Activated CD4-positive, alpha-beta T cell treated with anti-CD3 and anti-CD28 coated beads for 24 hours (primary cell): Measurements from ENCODE around the gene LYRM4.

Experiments used
- DNase-seq, 2 donors: peaks; one replicate each; pipeline ENCODE4 v3.0.0-alpha.2; 2020; ENCODE audit warnings: low read depth in 2 of 2

The LYRM4 gene

DNA sequence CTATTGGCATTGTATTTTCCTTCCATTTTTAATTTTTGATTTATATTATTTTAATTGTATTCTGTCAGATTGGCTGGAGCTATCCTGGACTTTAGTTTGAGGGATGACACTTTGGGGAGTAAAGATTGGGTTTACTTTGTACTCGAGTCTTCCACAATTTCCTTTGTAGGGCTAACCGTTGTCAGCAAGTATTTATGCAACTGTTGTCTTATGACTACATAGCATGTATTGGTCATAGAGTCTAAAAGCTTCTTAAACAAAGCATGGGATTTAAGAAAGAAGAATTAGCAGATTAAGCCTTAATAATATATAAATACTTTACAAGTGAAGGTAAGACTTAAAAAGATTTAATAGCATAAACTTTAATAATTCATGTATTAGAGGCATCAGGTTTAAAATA lies 20.2 kb upstream of the LYRM4 start:
- no peak for DNase-seq

DNA sequence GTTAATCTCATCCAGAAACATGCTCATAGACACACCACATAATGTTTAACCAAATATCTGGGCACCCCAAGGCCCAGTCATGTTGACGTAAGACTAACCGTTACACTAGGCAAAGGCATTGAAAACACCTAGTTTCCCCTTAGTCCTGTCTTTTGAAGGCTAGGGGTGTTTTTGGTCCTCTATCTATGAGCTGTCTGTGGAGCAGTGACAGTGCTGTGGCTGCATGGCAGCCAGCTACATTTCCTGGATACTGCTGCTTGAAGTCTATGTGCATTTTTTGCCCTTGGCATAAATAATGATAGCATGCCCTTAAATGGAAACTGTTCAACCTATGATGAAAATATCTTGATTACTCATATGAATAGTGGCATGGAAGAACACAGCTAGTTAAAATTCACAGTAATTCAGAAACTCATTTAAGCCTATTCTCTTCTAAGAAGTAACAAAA lies 19.2 kb upstream of the LYRM4 start:
- no peak for DNase-seq

DNA sequence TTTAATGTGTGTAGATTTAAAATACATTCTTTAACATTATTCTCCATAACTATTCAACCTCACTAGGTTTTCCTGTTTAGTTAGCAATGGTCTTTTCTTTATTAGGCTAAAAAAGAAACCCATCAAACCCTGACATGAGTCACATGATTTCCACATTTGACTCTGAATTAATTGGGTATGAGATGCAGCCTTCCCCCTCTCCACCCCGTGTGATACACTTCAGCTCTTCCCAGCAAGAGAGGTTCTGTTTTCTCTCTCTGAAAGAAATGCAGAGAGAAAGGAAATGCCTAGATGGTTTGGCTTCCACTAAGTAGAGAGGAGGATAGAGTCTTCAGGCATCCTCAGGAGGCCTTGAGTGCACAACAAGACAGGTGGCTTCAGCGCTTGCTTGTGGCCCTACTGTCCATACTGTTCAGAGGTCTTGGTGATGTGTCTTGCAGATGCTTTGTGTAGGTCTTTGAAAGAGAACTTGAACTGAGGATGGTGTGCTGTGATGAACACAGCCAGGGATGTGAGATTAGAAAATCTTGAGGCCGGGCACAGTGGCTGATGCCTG lies 17.9 kb upstream of the LYRM4 start:
- no peak for DNase-seq

DNA sequence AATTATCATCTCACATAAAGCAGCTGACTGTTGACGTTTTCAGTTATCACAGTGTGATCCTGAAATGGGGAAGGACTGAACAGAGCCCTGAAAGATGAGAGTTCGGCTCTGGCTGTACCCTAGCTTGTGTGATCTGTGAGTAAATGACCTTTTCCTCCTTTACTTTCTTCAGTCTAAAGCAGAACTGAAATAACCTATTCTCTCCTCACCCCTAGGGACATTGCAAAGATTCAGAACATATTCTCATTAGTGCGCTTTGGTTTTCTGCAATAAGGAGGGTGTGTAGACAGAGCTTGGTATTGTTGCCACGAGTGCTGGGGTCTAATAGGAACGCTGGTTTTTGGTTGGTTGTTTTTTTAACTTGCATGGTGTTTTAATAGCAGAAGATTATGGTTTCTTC lies 17.3 kb upstream of the LYRM4 start:
- no peak for DNase-seq

DNA sequence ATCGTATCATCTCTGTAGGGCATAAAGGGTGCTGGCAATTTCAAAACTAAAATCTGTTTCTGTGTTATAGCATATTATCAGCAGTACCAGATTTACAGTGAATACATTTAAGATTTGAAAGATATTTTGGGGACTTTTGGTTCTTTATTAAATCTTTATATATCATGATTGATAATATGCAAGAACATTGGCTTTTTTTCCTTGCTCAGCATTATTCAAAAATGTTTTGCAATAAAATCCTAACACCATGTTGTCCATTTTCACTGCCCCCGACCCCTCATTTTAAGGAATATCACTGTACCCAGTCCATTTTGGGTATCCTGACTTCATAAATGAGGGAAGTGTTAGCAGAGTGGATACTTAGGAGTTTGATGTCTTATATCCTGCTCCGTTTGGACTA lies 16.8 kb upstream of the LYRM4 start:
- DNase-seq = no peak

DNA sequence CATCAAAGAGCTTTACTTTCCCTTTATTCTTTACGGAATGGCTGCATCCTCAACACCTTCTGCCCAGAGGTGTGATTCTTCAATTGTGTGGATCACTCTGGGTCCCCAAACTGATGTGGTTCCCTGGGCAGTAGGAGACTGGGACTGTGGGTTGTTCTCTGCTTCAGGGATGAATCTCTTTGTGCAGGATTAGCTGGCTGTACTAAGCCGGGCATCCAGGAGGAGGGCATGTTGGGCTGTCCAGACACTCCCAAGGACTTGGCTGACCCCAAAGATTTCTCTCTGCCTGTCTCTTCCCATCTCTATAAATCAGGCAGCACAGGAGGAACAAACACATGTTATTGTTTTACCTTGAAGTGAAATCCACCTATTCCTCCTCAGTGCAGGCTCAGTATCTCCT lies 15.8 kb upstream of the LYRM4 start:
- no peak for DNase-seq

DNA sequence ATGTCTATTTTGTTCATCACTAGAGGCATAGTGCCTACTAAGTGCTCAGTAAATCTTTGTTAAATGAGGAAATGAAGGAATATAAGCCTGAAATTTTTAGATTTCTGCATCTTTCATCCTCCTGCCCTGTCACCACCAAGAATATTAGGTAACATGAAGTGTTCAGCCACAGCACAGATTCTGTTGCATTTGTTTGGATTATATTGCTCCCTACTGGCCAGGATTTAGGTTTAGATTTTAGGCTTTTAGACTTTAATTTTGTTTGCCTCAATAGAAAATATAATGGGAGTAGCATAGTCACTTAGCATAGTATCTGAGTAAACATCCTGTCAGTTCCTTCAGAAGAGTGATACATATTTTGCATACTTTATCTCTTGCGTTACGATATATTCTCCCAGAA lies 14.7 kb upstream of the LYRM4 start:
- no peak for DNase-seq

DNA sequence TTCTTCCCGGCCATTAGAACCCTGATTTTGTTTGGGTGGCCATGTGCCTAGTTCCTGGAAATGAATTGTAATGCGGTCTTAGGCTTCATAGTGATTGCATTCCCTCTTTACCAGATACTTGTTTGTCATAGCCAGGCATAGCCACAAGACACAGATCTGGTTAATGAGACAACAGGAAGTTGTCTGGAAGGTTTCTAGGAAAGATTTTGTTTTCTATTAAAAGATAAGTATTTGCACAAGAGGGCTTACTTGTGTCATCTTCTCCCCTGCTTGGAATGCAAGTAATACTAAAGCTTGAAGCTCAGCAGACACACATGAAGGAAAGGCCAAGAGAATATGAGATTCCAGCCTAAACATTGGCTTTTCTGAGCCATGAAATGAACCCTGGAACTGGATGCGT lies 13.5 kb upstream of the LYRM4 start:
- no peak for DNase-seq

DNA sequence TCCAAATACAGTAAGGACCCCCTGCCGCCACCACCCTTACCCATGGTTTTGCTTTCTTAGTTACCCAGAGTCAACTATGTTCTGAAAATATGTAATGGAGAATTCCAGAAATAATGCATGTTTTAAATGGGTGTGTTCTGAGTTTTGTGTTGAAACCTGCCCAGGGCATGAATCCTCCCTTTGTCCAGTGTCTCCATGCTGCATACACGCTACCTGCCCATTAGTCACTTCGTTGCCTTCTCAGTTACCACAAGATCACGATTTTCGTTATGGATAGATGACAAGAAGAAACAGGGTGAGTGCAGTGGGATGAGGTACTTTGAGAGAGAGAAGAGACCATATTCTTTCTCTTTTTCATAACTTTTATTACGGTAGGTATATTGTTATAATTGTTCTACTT lies 11.2 kb upstream of the LYRM4 start:
- DNase-seq = no peak

DNA sequence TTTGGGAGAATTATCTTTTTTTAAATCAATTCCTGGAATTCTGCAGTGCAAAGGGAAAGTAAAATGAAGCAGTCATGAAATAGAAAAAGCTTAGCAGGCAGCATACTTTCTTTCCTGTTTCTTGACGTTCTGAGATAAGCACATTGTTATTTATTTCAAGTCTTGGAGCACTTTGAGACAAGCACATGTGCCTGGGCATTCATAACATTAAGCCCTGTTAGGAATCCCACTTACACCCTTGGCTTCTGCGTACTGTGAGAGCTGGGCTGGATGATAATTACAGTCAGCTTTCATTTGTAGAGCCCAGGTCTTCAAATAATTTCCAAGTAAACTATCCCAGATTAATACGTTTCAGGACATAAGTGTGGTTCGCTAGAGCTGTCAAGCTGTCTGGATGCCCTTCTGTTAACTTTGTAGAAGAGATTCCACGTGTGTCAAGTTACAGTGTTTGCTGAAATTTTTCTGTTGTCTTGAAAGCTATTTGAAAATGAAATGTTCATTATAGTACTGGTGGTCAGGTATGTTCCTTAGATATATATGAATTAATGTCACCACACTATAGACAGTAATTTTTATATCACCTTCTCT lies 9.4 kb upstream of the LYRM4 start:
- DNase-seq = no peak

DNA sequence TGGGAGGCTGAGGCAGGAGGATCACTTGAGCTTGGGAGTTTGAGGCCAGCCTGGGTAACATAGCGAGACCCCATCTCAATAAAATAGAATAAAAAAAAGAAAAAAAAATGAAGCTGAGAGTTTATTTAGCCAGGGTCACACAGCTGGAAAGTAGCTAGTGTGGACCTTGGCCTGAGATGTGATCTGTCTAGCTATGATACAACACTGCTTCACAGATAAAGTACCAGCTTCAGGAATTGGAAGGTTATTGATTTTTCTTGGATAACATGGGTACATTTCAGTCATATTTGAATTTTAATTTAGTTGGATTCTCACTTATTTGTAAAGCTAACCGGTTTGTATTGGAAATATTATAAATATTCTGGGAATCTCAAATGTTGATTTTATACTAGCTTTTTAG lies 5.7 kb upstream of the LYRM4 start:
- no peak for DNase-seq

DNA sequence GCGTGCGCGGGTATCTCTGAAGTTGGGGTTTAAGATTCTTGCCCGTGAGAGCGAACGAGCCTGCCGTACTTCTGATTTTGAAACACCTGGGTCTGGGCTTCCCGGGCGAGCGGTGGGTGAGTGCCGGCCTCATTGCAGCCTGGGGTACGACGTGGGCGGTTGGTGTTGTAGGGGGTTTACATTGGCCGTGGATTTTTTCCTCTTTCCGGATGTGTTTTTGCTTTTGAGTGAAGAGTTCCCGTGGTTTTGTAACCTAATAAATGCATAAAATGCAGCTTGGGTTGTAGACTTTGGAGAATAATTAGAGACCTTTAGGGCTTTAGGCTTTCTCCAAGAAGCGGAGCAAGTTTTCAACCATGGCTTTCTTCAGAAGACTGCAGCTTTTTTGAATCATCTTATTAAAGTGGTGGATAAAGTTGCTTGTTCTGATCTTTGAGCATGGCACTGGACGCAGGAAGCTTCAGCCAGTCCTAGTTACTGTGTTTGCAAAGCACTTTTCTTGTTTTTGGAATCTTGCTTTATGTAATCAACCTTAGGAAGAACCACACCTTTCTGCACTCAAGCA lies 877 bp upstream of the LYRM4 start:
- DNase-seq = no peak

DNA sequence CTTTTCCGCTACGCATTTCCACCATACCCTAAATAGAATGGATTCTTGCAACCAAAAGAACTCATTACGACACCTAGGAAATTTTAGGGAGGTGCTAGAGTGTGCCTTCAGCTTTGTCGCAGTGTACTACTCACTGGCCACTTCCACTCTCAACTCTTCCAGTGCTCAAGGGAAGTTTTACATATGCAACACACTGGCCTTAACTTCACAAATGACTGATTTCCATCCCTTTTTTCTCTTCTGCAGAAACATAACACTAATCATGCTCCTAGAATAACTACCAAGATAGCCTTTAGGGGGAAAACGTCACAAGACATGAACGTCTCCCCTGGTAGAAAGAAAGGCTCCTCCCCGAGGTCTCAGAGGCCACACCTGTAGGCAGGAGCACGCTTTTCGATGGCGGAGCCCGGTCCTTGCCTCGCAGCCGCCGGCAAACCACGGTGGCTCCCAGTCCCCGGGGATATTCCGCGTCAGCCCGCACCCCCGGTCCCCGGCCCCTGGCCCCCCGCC lies 584 bp downstream of the LYRM4 start:
- DNase-seq = peak; percentile 40 to 58

DNA sequence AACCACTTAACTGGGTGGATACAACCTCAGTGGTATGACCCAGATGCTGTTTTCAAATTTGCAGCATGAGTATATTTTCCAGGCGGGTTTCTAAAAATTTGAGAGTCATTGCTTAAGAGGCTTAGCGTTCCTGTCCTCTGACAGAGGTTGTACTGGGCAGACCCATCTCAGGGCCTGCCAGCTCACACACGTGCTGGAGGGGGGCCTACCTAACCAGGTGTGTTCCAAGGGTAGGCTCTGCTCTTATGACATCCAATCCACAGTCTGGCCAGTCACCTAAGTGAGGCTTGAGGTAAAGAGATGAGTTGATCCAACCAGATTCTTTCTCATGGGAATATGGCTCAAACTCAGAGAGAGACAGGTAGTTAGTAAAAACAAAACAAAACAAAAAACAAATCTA lies 1.3 kb downstream of the LYRM4 start:
- no peak for DNase-seq

DNA sequence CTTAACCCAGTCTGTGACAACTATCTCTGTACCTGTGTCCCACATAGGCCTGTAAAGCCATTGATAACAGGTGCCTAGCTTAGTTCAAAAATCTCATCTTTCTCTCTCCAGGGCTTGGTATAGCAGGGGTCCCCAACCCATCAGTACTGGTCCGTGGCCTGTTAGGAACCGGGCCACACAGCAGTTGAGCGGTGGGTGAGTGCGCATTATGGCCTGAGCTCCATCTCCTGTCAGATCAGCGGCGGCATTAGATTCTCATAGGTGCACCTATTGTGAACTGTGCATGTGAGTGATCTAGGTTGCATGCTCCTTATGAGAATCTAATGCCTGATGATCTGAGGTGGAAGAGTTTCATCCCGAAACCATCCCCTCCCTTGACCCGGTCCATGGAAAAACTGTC lies 3.4 kb downstream of the LYRM4 start:
- no peak for DNase-seq

DNA sequence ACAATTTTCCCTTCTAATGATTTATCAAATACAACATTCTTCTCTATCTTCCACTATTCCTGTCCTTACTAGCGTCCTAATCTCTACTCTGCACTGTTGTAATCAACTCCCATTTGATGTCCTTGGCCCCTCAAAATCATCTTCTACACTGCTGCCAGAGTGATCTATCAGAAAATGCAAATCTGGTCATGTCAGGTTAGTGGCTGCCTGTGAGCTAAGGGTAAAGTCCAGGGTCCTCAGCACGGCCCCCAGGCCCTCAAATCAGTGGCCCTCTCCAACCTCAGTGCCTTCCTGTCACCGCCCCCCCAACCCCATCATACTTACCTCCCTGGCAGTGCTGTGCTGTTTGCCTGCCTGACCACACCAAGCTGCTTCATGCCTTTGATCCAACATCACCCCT lies 3.8 kb downstream of the LYRM4 start:
- DNase-seq = no peak

DNA sequence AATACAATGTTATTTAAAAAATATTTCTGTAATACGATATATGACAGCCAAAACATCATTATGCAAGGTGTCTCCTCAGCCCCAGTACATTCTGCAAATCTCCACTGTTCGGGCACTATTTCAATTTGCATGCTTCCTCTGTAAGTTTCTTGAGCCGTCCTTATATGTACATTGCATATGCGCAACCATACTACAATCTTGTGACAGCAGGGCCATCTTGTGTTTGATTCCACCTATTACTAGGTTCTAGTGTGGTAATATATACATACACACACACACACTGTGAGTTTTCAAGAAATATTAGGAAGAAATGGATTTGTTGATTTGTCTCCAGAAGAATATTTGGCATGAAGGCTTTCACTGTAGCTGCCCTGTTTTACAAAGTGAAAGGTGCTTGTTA lies 9.8 kb downstream of the LYRM4 start:
- DNase-seq = no peak

DNA sequence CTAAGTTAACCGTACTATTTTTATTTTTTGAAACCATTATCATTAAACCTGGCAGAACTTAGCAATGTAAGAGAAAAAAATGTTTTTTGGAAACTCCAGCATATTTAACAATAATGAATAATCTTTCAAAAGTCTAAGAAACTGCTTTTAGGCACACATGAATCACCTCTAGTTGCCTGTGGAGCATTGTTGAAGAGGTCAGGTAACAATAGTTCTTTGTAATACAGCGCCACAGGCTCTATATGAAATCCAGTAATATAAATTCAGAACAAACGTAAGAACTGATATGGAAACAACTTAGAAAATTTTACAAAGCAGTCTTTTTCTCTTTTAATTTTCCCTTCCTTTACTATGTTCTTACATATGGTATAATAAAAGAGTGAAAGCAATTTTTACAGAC lies 10.3 kb downstream of the LYRM4 start:
- DNase-seq = no peak

DNA sequence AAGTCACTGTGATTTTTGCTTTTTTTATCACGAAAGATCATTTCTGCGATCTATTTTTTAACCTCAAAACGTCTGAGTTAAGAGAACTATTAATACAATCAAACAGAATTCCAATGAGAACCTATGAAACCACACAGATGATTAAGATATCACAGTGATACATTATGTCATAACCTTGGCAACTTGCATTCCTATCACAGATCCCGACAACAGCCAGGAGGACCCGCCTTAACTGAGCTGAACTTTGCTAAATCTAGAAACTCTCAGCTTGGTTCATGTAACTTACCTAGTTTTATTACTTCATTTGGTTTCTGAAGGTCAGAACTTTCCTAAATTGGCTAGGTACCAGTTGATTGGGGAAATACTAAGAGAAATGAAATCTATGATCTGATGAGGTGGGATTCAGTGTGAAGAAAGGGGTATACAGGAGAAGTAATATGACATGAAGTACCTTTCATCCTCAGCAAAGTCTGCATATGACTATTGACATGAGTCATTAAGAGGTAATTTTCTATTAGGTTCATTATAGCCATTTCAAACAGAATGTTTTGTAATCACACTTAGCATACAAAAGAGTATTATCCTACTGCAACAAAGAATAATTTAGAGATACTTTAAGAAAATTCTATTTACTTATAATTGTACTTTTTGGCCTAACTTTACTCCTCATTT lies 11.2 kb downstream of the LYRM4 start:
- no peak for DNase-seq

DNA sequence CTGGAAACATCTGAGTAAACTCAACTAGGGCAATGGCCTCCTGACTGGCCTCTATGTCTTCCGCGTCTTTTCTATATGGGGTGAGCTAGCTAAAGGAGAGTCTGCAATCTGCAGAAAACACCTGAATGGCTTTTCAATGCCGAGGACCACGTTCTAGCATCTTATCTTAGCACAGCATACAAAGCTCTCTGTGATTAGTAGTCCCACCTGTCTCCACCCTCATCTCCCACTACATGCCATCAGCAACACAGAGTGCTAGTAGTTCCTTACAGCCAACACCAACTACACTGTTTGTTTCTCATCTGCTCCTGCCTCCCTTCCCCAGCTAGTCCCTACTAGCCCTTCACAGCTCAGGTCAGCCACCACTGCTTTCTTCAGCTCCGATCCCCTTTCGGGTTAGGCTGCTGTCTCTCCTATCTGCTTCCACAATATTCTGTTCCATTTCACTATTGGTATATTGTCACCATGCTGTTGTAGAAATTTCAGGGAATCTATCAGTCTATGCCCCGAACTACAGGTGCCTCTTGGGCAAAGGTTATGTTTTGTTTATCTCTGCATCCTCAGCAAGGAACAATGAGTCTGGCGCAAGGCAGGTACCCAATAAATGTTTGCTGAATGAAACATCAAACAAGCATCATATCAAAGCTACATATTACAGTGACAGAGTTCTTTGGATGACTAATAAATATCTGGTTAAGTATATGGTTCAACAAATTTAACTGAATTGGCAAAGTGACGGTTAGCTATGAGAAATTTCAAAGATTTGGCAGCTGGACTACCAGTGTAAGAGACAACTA lies 12.2 kb downstream of the LYRM4 start:
- DNase-seq = no peak

DNA sequence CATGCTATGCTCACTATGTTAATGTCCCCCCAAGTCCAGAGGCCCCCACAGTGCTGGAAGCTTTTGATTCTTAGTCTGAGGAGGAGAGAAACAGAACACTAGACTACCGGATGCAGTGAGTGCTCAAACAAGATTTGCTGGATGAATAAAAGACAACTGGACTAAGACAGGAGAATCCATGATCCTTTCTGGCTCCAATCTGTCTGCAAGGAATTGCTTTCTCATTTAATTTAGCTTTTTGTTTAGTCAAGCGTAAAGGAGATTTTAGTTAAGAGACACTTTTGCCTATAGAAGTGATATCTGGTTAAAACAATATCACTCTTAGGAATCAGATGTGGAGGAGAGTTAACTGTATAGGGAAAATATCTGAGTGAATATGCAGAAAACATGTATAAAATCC lies 13.5 kb downstream of the LYRM4 start:
- DNase-seq = no peak
